SH-SY5Y (cell line): ENCODE results near the gene CMC1.

Experiments
- GATA2 ChIP-seq: IDR thresholded peaks from 2 replicates; pipeline ENCODE4 v1.6.1; 2011; ENCODE audit warnings: mild to moderate bottlenecking, low read depth, low read length
- GATA3 ChIP-seq: IDR thresholded peaks from 2 replicates; pipeline ENCODE4 v1.6.1; 2011; ENCODE audit warnings: low read depth, mild to moderate bottlenecking, low read length, moderate library complexity

DNA sequence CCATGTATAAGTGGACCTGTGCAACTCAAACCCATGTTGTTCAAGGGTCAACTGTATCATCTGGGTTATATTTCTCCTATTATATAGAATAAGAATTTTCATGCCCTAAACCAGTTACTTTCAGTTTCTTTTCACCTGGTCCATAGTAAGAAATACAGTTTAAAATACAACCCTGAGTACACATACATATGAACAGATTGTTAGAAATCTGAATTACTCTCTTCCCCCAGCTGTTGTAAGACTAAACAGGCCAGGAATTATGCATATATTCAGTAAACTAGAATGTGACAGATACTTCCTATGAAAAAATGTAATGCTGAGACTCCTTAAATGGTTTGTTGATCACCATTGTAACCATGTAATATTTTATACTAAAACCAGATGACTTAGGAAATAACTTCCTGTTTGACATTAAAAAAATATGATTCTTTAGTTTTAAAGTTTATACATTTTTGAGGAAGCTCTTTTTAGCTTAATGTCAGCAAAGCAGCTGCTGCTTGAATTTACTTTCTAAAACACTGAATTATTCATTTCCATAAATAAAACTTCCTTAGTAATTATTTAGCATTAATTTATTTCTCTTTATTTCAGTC lies 54.6 kb downstream of the CMC1 start:
- TF ChIP-seq GATA2 = no peak
- no peak for TF ChIP-seq GATA3
